Measurements from ENCODE around the gene TRAPPC6A.

DNA sequence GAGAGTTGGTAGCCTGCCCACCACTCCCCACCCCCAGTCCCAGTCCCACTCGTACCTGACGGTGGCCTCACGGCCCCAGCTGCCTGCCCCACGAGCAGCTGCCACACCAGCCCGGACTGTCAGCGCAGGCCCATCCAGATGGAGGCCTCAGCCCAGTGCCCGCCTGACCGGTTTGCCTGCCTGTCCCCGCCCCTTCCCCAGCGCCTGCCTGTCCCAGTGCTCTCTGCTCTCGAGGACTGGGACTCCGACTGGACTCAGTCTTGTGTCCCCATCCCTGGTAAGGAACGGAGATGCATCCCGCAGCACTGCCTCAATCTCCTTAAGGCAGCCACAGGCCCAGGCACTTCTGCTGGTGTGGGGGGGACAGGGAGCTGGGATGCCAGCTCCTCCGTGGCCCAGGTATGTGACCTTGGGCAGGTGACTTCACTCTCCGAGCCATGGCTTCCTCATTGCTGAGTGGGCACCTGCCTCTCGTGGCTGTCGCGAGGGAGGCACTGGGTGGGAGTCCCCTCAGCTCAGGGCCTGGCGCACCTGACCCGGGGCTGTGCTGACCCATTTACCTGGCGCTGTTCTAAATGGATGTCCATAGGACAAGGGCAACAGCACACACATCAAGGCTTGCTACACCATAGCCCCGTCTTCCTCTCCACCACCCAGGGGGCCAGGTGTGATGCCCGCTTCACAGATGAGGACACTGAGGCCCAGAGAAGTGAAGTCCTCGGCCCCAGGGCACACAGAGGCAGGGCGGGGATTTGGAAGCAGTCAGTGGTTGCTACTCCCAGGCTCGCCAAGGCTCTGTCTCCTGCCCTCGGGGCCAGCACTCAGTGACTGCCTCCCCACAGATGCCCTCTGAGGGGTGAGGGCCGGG, 16.9 kb downstream of the TRAPPC6A start, which contains the start of gene NKPD1:
- TF ChIP-seq SUZ12 (IDR thresholded peaks at IDR 0.05): no peak
- no peak for TF ChIP-seq HDGF (IDR thresholded peaks at IDR 0.05; ENCODE audit: borderline replicate concordance)
- TF ChIP-seq ZNF384 (IDR thresholded peaks at IDR 0.05): no peak
